Measurements from ENCODE around the gene BCAS3.

- TF ChIP-seq CTCF (conservative IDR thresholded peaks at IDR 0.05) (no peak), ZFX (IDR thresholded peaks at IDR 0.05) (no peak)
Observed at GRCh38 chr17:61048376-61049106, 370.9 kb downstream of the BCAS3 start.

Measured in C4-2B (cell line).